ENCODE data around the gene MMUT. TPM values are rescaled to one million over a fixed set of nuclear protein-coding genes. Genes with fewer than 3 reads are reported as not detected.
A peak's percentile ranks its signal among the peaks of the same experiment; 100 is the strongest.
"Not testable (repeated sequence)": the region's sequence is repeated elsewhere in the genome, so short reads cannot be mapped to it uniquely, and the experiment has no call there.

The MMUT gene
- total and polyA plus RNA-seq, 2 experiments from 2014 or later: 10.5 to 21.7 TPM

GRCh38 chr6:49479308-49479970 is 16.4 kb upstream of the MMUT start:
- Histone ChIP-seq H3K4me2 (ENCODE audit: unreplicated experiment) (no peak overlapping the region), H3K4me3 (no peak overlapping the region), H3K36me3 (ENCODE audit: low read depth) (no peaks in the 10 kb centered on the region), H3K27me3 (replicated peaks; ENCODE audit: insufficient read depth) (no peaks in the 10 kb centered on the region), H3K9ac (no peak overlapping the region), H4K20me1 (ENCODE audit: insufficient read depth) (no peaks in the 10 kb centered on the region), H3K9me2 (ENCODE audit: insufficient read depth) (no peaks in the 10 kb centered on the region), H2AFZ (no peak overlapping the region), H3K79me2 (ENCODE audit: insufficient read depth) (no peaks in the 10 kb centered on the region), H3K9me3 (ENCODE audit: low read depth) (no peaks in the 10 kb centered on the region), H3K27ac (no peak overlapping the region), H3K4me1 (ENCODE audit: insufficient read depth) (no peaks in the 10 kb centered on the region), H3F3A (ENCODE audit: insufficient read depth) (no peaks in the 10 kb centered on the region)
- DNase-seq: no peak
- TF ChIP-seq EZH2phosphoT487 (IDR thresholded peaks at IDR 0.05; ENCODE audit: insufficient read depth, low read depth) (no peak), EZH2 (IDR thresholded peaks at IDR 0.05; ENCODE audit: insufficient read depth, poor library complexity, severe bottlenecking) (no peak)
- 96 to 97% methylated on average over 3 of the region's 3 CpGs for WGBS, 2 experiments (ENCODE audit: low coverage in 1 of 2, low lambda C conversion rate in 2 of 2, missing lambda C conversion rate in 2 of 2)
- in situ Hi-C loops (cut with MboI): no loop called here

GRCh38 chr6:49476564-49476963 is 13.5 kb upstream of the MMUT start:
- H3K9me2 ChIP-seq (ENCODE audit: insufficient read depth); H3K79me2 ChIP-seq (ENCODE audit: insufficient read depth); H3K27ac ChIP-seq; H2AFZ ChIP-seq; in situ Hi-C loops (cut with MboI); H3K9ac ChIP-seq; H3F3A ChIP-seq (ENCODE audit: insufficient read depth); H3K4me2 ChIP-seq (ENCODE audit: unreplicated experiment); H3K4me3 ChIP-seq; H3K4me1 ChIP-seq (ENCODE audit: insufficient read depth); H4K20me1 ChIP-seq (ENCODE audit: insufficient read depth); H3K27me3 ChIP-seq (replicated peaks; ENCODE audit: insufficient read depth); DNase-seq; H3K9me3 ChIP-seq (ENCODE audit: low read depth): not testable (repeated sequence)
- 100% methylated on average over 2 of the region's 2 CpGs for WGBS, 2 experiments (ENCODE audit: low coverage in 1 of 2, low lambda C conversion rate in 2 of 2, missing lambda C conversion rate in 2 of 2)
- peaks cover 15% of the 10 kb centered on the region for H3K36me3 ChIP-seq (ENCODE audit: low read depth)

- Histone ChIP-seq H3K9me3 (ENCODE audit: low read depth) (no peaks in the 10 kb centered on the region), H3K9me2 (ENCODE audit: insufficient read depth) (no peaks in the 10 kb centered on the region), H3K4me1 (ENCODE audit: insufficient read depth) (peaks cover 12% of the 10 kb centered on the region), H3K27ac (no peak overlapping the region), H3K36me3 (ENCODE audit: low read depth) (peaks cover 13% of the 10 kb centered on the region), H2AFZ (no peak overlapping the region), H3K9ac (no peak overlapping the region), H3K4me3 (no peak overlapping the region), H3K4me2 (ENCODE audit: unreplicated experiment) (no peak overlapping the region), H3F3A (ENCODE audit: insufficient read depth) (no peaks in the 10 kb centered on the region), H3K79me2 (ENCODE audit: insufficient read depth) (peaks cover 53% of the 10 kb centered on the region), H3K27me3 (replicated peaks; ENCODE audit: insufficient read depth) (no peaks in the 10 kb centered on the region), H4K20me1 (ENCODE audit: insufficient read depth) (no peaks in the 10 kb centered on the region)
- 99% methylated on average over 9 of the region's 9 CpGs for WGBS, 2 experiments (ENCODE audit: low coverage in 1 of 2, low lambda C conversion rate in 2 of 2, missing lambda C conversion rate in 2 of 2)
- DNase-seq: no peak
- TF ChIP-seq EZH2phosphoT487 (IDR thresholded peaks at IDR 0.05; ENCODE audit: insufficient read depth, low read depth): no peak
- no peak for TF ChIP-seq EZH2 (IDR thresholded peaks at IDR 0.05; ENCODE audit: insufficient read depth, poor library complexity, severe bottlenecking)
- in situ Hi-C loops (cut with MboI): no loop called here
These were observed 5.0 kb upstream of the MMUT start for GRCh38 chr6:49468042-49468441.

- Histone ChIP-seq H2AFZ (no peak overlapping the region), H3K36me3 (ENCODE audit: low read depth) (no peaks in the 10 kb centered on the region), H3K79me2 (ENCODE audit: insufficient read depth) (peaks cover 81% of the 10 kb centered on the region), H3K27me3 (replicated peaks; ENCODE audit: insufficient read depth) (no peaks in the 10 kb centered on the region), H3F3A (ENCODE audit: insufficient read depth) (no peaks in the 10 kb centered on the region), H3K27ac (no peak overlapping the region), H3K9me2 (ENCODE audit: insufficient read depth) (no peaks in the 10 kb centered on the region), H3K9me3 (ENCODE audit: low read depth) (no peaks in the 10 kb centered on the region), H3K4me2 (ENCODE audit: unreplicated experiment) (peak overlapping the region; percentile 87), H3K4me3 (peak overlapping the region; percentile 99), H3K9ac (peak overlapping the region; percentile 96; the same call in 1 of the 2 replicates), H4K20me1 (ENCODE audit: insufficient read depth) (no peaks in the 10 kb centered on the region), H3K4me1 (ENCODE audit: insufficient read depth) (peaks cover 19% of the 10 kb centered on the region)
- TF ChIP-seq EZH2phosphoT487 (IDR thresholded peaks at IDR 0.05; ENCODE audit: insufficient read depth, low read depth) (no peak), EZH2 (IDR thresholded peaks at IDR 0.05; ENCODE audit: insufficient read depth, poor library complexity, severe bottlenecking) (no peak)
- in situ Hi-C loops (cut with MboI): no loop called here
- peak; percentile 21 for DNase-seq
- WGBS, 2 experiments (ENCODE audit: low coverage in 1 of 2, low lambda C conversion rate in 2 of 2, missing lambda C conversion rate in 2 of 2): 50 to 56% methylated on average over 2 of the region's 2 CpGs
These were observed 1.6 kb upstream of the MMUT start for GRCh38 chr6:49464691-49465090.

GRCh38 chr6:49463612-49463967 is 537 bp upstream of the MMUT start:
- Histone ChIP-seq H3K9me3 (ENCODE audit: low read depth) (no peaks in the 10 kb centered on the region), H3K9ac (peak overlapping the region; percentile 96), H3K27ac (peak overlapping the region; percentile 78), H3K36me3 (ENCODE audit: low read depth) (peaks cover 3% of the 10 kb centered on the region; the same call in 1 of the 2 replicates), H3K79me2 (ENCODE audit: insufficient read depth) (peaks cover 81% of the 10 kb centered on the region), H3K4me2 (ENCODE audit: unreplicated experiment) (peak overlapping the region; percentile 87), H2AFZ (peak overlapping the region; percentile 100), H3K4me1 (ENCODE audit: insufficient read depth) (peaks cover 19% of the 10 kb centered on the region), H3K4me3 (peak overlapping the region; percentile 99), H3F3A (ENCODE audit: insufficient read depth) (no peaks in the 10 kb centered on the region), H3K9me2 (ENCODE audit: insufficient read depth) (no peaks in the 10 kb centered on the region), H4K20me1 (ENCODE audit: insufficient read depth) (no peaks in the 10 kb centered on the region), H3K27me3 (replicated peaks; ENCODE audit: insufficient read depth) (no peaks in the 10 kb centered on the region)
- TF ChIP-seq EZH2 (IDR thresholded peaks at IDR 0.05; ENCODE audit: insufficient read depth, poor library complexity, severe bottlenecking) (no peak), EZH2phosphoT487 (IDR thresholded peaks at IDR 0.05; ENCODE audit: insufficient read depth, low read depth) (no peak)
- 0% methylated on average over 4 of the region's 4 CpGs for WGBS, 2 experiments (ENCODE audit: low coverage in 1 of 2, low lambda C conversion rate in 2 of 2, missing lambda C conversion rate in 2 of 2)
- DNase-seq: peak; percentile 31
- in situ Hi-C loops (cut with MboI): no loop called here
